Stimulated activated CD4-positive, alpha-beta T cell treated with anti-CD3 and anti-CD28 coated beads, Interleukin-15, amount 100 ng/mL, for 1 hour (primary cell): Measurements from ENCODE around the gene PID1.

ENCODE experiments used
- DNase-seq, 2 donors: peaks; one replicate each; pipeline ENCODE4 v3.0.0-alpha.2; 2020; ENCODE audit warnings: low read depth in 1 of 2, low spot score in 1 of 2

Gene PID1

DNA sequence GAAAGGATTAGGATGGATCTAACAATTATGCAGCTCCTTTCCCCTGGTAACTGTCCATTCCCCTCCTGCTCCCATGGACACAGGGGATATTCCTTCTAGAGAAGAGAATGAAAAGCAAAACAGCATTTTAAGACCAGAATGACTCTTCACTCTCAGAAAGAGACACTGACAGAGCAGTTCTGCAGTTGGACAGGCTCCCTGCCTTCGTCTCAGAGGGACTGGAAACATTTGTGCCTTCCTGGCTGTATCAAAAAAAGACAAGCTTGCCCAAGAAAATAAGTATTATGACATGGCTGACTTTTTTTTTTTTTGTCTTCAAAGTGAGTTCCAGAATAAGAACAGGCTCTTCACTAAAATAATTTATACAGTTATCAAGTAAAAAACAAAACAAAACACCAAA, 9.5 kb downstream of the PID1 start:
- no peak for DNase-seq

- DNase-seq, result no peak
Measured at GRCh38 chr2:229261076-229261475, 10.0 kb downstream of the PID1 start.

DNA sequence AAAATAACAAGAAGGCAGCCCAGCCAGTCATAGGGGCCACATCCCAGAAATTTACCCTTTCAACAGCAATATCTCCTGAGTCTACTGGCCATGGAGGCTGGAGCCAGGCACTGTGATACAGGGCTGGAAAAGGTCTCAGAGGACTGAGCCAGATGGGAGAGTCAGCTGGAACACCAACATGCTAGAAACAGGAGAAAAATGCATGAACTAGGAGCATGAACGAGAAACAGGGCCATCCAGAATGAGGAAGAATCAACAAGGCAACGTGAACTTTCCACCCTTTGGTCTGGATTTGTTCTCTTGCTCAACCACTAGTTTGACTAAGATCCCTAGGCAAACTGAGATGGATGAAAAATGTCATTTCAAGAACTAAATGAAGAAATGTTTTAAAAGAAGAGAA, 13.1 kb downstream of the PID1 start:
- DNase-seq, result no peak

DNA sequence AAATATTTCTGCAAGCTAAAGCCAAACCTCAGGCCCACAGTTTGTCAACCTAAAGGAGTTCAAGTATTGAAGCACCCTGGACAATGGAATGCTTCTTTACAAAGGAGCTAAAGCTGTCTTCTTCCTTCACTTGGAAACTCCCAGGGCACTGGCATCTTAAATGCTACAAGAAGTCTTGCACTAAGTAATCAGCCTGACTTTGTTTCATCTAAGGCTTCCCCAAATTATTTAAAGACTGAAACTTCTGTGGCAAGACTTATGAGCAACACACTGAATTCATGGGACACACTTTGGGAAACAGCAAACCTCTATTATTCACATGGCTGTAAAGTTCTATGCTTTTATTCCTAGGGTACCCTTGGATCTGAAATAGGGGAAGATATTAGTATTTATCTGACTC, 14.7 kb downstream of the PID1 start:
- DNase-seq, result no peak

GRCh38 chr2:229254206-229254605, 16.9 kb downstream of the PID1 start:
- no peak for DNase-seq

- DNase-seq, result no peak
Measured at GRCh38 chr2:229252996-229253395, 18.1 kb downstream of the PID1 start.

- no peak for DNase-seq
Measured at GRCh38 chr2:229252280-229252679, 18.8 kb downstream of the PID1 start.

- DNase-seq, result no peak
Measured at GRCh38 chr2:229249536-229249935, 21.6 kb downstream of the PID1 start.

DNA sequence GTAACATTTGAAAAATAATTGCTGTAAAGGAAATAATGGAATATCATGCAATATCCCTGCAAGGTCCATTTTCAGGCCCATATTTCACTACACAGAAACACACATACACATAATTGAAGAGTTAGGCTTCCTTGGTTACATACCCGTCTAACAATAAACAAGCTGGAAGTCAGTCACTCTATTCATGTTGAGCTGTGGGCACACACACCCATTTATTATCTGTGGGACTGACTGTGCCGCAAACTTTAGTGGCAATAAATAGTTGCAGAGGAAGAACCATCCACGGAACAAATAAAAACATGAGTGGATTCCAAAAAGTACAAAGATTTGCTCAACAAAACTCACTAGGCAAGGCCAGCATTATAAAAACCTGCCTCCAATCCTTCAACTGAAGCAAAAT, 24.8 kb downstream of the PID1 start:
- DNase-seq, result no peak

DNA sequence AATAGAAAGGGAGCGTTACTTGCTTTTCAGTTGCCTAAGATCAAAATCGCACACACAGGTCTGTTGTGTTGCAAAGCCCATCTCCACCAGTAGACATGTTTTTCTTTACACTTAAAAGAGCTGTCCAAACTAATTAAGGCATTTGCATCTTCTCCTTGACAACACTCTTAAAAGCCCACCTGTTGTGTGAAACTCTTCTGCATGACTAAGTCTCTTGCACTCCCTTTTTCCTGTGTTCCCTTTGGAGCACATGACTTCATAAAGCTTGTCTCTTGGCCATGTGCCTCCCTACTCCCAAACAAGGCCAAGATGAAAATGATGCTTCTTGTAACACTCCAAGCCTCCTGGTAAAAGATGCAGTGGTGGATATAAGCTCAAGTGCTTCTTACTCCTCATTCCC, 26.1 kb downstream of the PID1 start:
- no peak for DNase-seq

GRCh38 chr2:229243890-229244560, 27.1 kb downstream of the PID1 start:
- DNase-seq, result no peak

GRCh38 chr2:229240984-229241491, 30.0 kb downstream of the PID1 start:
- DNase-seq, result no peak

GRCh38 chr2:229239021-229239420, 32.1 kb downstream of the PID1 start:
- DNase-seq, result no peak

- no peak for DNase-seq
Measured at GRCh38 chr2:229237270-229237669, 33.8 kb downstream of the PID1 start.

DNA sequence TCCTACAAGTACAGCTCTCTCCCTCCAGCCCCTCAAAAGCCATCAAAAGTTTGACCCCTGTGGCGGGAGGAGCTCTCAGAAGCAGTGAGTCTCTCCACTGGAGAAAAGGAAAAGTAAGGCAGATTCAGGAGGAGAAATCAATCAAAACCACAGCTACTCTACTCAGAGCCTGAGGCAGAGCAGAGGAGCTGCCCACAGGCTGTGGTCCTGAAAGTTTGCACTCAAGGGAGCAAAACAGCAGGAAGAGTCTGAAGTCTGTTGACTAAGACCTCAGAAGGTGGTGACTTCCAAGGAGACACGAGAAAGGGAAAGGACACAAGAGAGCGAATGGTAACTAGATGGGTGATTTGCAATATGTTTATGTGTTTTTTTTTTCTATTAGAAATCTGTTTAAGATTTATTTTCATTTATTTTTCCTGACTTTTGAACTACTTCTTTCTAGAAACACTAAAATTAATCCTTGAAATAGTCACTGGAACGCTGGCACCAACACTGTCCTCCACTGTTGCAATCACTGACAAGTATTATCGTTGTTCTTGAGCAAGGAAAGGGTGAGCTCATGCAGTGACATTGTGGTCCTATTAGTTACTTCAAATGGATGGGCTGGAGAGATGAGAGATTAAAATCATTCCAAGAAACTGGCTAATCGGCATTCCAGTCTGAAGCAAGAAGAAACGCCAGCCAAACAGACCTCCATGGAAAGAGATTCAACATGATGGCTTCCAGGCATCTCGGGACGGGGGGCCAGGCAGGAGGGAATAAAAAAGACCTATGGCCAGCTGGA, 35.8 kb downstream of the PID1 start:
- DNase-seq, result no peak

DNA sequence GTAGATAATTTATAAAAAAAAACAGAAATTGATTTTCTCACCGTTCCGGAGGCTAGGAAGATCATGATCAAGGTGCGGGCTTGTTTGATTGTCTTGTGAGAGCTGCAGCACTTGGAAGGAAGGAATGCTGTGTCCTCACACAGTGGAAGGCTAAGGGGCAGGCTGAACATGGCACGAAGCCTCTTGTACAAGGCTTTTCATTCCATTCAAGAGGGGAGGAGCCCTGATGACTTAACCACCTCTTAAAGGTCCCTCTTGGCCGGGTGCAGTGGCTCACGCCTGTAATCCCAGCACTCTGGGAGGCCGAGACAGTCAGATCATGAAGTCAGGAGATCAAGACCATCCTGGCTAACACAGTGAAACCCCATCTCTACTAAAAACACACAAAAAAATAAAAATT, 39.2 kb downstream of the PID1 start:
- DNase-seq, result no peak

- DNase-seq, result no peak
Measured at GRCh38 chr2:229231328-229231868, 39.7 kb downstream of the PID1 start.

DNA sequence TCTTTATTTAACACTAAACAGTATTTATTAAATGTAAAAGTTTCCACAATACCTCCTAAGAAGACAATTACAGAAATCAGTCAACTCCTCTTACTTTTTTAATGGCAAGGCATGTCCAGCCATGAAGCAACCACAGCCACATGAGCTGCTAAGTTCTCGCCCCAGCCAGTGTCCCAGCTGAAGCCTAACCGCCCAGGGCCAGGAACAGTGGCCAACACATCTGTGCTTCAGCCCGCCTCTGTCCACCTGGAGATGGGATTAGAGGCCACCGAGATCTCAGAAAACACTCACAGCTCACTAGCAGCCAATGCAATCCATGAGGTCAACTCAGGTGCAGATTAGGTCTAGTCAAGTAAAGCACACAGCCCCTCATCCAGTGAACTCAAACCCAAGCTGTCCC, 40.2 kb downstream of the PID1 start:
- DNase-seq, result no peak

DNA sequence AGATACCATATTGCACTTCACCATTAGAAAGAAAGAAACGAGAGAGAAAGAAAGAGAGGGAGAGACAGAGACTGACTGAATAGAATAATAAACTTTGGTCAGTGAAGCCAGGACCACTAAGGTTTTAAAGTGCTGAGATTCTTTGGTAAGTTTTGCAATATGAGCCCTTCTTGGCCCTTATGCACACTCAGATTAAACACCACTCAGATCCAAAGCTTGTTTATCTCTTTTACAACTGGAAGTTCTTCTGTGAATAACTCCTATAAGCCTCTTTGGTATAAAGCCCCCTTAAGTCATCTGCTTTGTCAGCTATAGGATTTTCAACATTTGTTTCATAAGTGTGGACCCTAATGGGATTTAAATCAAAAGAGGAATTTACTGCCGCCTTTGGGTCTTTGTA, 40.8 kb downstream of the PID1 start:
- no peak for DNase-seq

- no peak for DNase-seq
Measured at GRCh38 chr2:229226382-229226781, 44.7 kb downstream of the PID1 start.

GRCh38 chr2:229223107-229223506, 48.0 kb downstream of the PID1 start:
- DNase-seq, result no peak

DNA sequence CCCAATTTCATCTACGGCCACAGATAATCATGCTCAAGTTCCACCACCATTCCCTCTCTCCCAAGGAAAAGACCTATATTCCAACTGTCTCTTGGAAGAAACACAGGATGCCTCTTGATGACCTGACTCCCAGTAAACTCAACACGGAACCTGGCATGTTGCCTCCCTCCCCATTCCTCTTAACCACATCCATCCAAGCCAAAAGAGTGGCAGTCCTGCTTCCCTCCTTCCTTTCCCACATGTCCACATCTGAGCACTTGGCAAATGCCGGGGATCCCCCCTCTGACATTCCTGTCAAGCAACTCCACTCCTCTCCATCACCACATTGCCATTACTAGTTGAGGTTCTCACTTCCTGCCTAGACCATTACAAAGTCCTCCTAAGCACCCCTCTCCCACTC, 49.4 kb downstream of the PID1 start:
- no peak for DNase-seq
